HEK293 (cell line): ENCODE measurements around the gene TAF15.
A peak's percentile ranks its signal among the peaks of the same experiment; 100 is the strongest.

Source experiments
- CTCF ChIA-PET: fragments of 350-600 bp; formaldehyde crosslinking; extraction: SDS; loops from one replicate; lab custom pipeline; 2021; ENCODE audit warnings: antibody characterized with exemption; lab: Yijun Ruan, JAX
- POLR2A ChIA-PET: fragments of 300-600 bp; formaldehyde crosslinking; extraction: SDS; loops from one replicate; lab custom pipeline; 2020; ENCODE audit warnings: antibody characterized with exemption, inconsistent platforms; lab: Yijun Ruan, JAX
- H3K27ac ChIP-seq: fragments of 200-500 bp; sonication (Bioruptor generic); 2 replicates; pipeline ENCODE4 v1.5.1; 2014; ENCODE audit warnings: low read depth, low read length, control low read depth, inconsistent platforms; ENCODE audit errors: extremely low read depth
- H3K36me3 ChIP-seq, 2 experiments: fragments of 200-500 bp in 1 of 2; sonication (Bioruptor generic) in 1 of 2; 1 replicate in 1 of 2; 2 replicates in 1 of 2; pipeline ENCODE4 v1.5.1; 2014 to 2017; ENCODE audit warnings: inconsistent platforms in 2 of 2, low read length in 2 of 2; ENCODE audit not compliant: control insufficient read depth in 2 of 2, insufficient read depth in 1 of 2
- H3K4me1 ChIP-seq: fragments of 200-500 bp; sonication (Bioruptor generic); 2 replicates; pipeline ENCODE4 v1.5.1; 2014; ENCODE audit warnings: mild to moderate bottlenecking, low read length, inconsistent platforms; ENCODE audit not compliant: control insufficient read depth, insufficient read depth
- H3K4me3 ChIP-seq: 2 replicates; pipeline ENCODE4 v1.5.1; 2011; ENCODE audit warnings: low read depth, mild to moderate bottlenecking, control low read depth, low read length, moderate library complexity
- H3K9me3 ChIP-seq: fragments of 200-500 bp; sonication (Bioruptor generic); 2 replicates; pipeline ENCODE4 v1.5.1; 2014; ENCODE audit warnings: low read depth, low read length, inconsistent platforms; ENCODE audit not compliant: control insufficient read depth, insufficient read depth
- EGR2 ChIP-seq: fragments of 450-650 bp; formaldehyde crosslinking; IDR thresholded peaks from 2 replicates; pipeline ENCODE4 v1.5.1; 2016; ENCODE audit warnings: low read depth, missing biosample characterization, missing genetic modification characterization
- SCRT1 ChIP-seq: fragments of 450-650 bp; formaldehyde crosslinking; IDR thresholded peaks from 2 replicates; pipeline ENCODE4 v1.5.1; 2016; ENCODE audit warnings: missing biosample characterization, missing genetic modification characterization, borderline replicate concordance
- SP2 ChIP-seq: fragments of 450-650 bp; formaldehyde crosslinking; IDR thresholded peaks from 2 replicates; pipeline ENCODE4 v1.5.1; 2016; ENCODE audit warnings: missing biosample characterization, missing genetic modification characterization
- SP3 ChIP-seq: fragments of 450-650 bp; formaldehyde crosslinking; IDR thresholded peaks from 2 replicates; pipeline ENCODE4 v1.5.1; 2016; ENCODE audit warnings: missing biosample characterization, missing genetic modification characterization
- ZBTB8A ChIP-seq: fragments of 450-650 bp; formaldehyde crosslinking; IDR thresholded peaks from 2 replicates; pipeline ENCODE4 v1.5.1; 2016; ENCODE audit warnings: missing biosample characterization, missing genetic modification characterization
- ZFHX2 ChIP-seq: fragments of 450-650 bp; formaldehyde crosslinking; conservative IDR thresholded peaks from 2 replicates; pipeline ENCODE4 v1.5.1; 2016; ENCODE audit warnings: missing biosample characterization, missing genetic modification characterization
- ZNF112 ChIP-seq: fragments of 450-650 bp; formaldehyde crosslinking; IDR thresholded peaks from 2 replicates; pipeline ENCODE4 v1.5.0; 2017; ENCODE audit warnings: missing biosample characterization, missing genetic modification characterization
- ZNF133 ChIP-seq: fragments of 450-650 bp; formaldehyde crosslinking; IDR thresholded peaks from 2 replicates; pipeline ENCODE4 v1.5.1; 2016; ENCODE audit warnings: missing biosample characterization, missing genetic modification characterization
- ZNF202 ChIP-seq: fragments of 450-650 bp; formaldehyde crosslinking; IDR thresholded peaks from 2 replicates; pipeline ENCODE4 v1.5.1; 2016; ENCODE audit warnings: missing biosample characterization, missing genetic modification characterization, borderline replicate concordance
- ZNF23 ChIP-seq: fragments of 450-650 bp; formaldehyde crosslinking; IDR thresholded peaks from 2 replicates; pipeline ENCODE4 v1.5.1; 2016; ENCODE audit warnings: missing biosample characterization, missing genetic modification characterization, borderline replicate concordance
- ZNF24 ChIP-seq: fragments of 450-650 bp; formaldehyde crosslinking; IDR thresholded peaks from 2 replicates; pipeline ENCODE4 v1.5.1; 2016; ENCODE audit warnings: missing biosample characterization, missing genetic modification characterization
- ZNF354C ChIP-seq: fragments of 450-650 bp; formaldehyde crosslinking; IDR thresholded peaks from 2 replicates; pipeline ENCODE4 v1.5.1; 2016; ENCODE audit warnings: missing biosample characterization, missing genetic modification characterization, low read depth, borderline replicate concordance
- ZNF48 ChIP-seq: fragments of 450-650 bp; formaldehyde crosslinking; IDR thresholded peaks from 2 replicates; pipeline ENCODE4 v1.5.1; 2016; ENCODE audit warnings: missing biosample characterization, missing genetic modification characterization
- ZNF600 ChIP-seq: fragments of 450-650 bp; formaldehyde crosslinking; IDR thresholded peaks from 2 replicates; pipeline ENCODE4 v1.5.1; 2016; ENCODE audit warnings: missing biosample characterization, missing genetic modification characterization
- ZNF707 ChIP-seq: fragments of 450-650 bp; formaldehyde crosslinking; IDR thresholded peaks from 2 replicates; pipeline ENCODE4 v1.5.1; 2016; ENCODE audit warnings: missing biosample characterization, missing genetic modification characterization
- ZNF777 ChIP-seq: fragments of 450-650 bp; formaldehyde crosslinking; IDR thresholded peaks from 2 replicates; pipeline ENCODE4 v1.5.1; 2017; ENCODE audit warnings: missing biosample characterization, missing genetic modification characterization, borderline replicate concordance
- ZNF791 ChIP-seq: fragments of 450-650 bp; formaldehyde crosslinking; IDR thresholded peaks from 2 replicates; pipeline ENCODE4 v1.5.1; 2016; ENCODE audit warnings: missing biosample characterization, missing genetic modification characterization
- ZNF792 ChIP-seq: fragments of 450-650 bp; formaldehyde crosslinking; IDR thresholded peaks from 2 replicates; pipeline ENCODE4 v1.5.1; 2016; ENCODE audit warnings: missing biosample characterization, missing genetic modification characterization
- ZXDB ChIP-seq: fragments of 450-650 bp; formaldehyde crosslinking; IDR thresholded peaks from 2 replicates; pipeline ENCODE4 v1.5.1; 2016; ENCODE audit warnings: missing biosample characterization, missing genetic modification characterization
- TF ChIP-seq, protein P1 (sequence below): fragments of 450-650 bp; formaldehyde crosslinking; conservative IDR thresholded peaks from 2 replicates; pipeline ENCODE4 v1.5.1; 2016; ENCODE audit warnings: low read depth, missing biosample characterization, missing genetic modification characterization
- TF ChIP-seq, protein P2 (sequence below): fragments of 450-650 bp; formaldehyde crosslinking; IDR thresholded peaks from 2 replicates; pipeline ENCODE4 v1.5.1; 2017; ENCODE audit warnings: missing biosample characterization, missing genetic modification characterization
- TF ChIP-seq, protein P3 (sequence below): fragments of 450-650 bp; formaldehyde crosslinking; IDR thresholded peaks from 2 replicates; pipeline ENCODE4 v1.5.0; 2017; ENCODE audit warnings: missing biosample characterization, missing genetic modification characterization, borderline replicate concordance
- TF ChIP-seq, protein P4 (sequence below): fragments of 450-650 bp; formaldehyde crosslinking; IDR thresholded peaks from 2 replicates; pipeline ENCODE4 v1.5.1; 2016; ENCODE audit warnings: missing biosample characterization, missing genetic modification characterization

The TAF15 gene

DNA sequence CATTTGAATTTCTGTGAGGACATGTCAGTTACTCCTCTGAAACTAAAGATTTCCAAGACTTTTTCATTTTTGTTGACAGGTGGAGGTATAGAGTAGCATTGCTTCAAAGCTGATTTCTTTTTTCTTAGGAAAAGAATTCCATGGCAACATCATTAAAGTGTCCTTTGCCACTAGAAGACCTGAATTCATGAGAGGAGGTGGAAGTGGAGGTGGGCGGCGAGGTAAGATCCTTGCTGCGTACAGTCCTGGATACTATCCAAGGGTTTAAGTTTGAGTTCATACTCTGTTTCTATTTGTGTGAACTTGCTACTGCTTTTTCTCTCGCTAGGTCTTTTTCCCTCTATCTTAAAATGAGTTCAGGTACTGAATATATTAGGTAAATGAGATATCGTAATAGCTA, 33.0 kb downstream of the TAF15 start:
- H3K4me3 ChIP-seq, result no peak overlapping the region
- TF ChIP-seq ZBTB8A (tag by site-specific recombination) (no peak), ZNF777 (tag by site-specific recombination) (no peak), ZNF791 (tag by site-specific recombination) (no peak), SP2 (tag by site-specific recombination) (no peak), ZNF24 (tag by site-specific recombination) (no peak), SP3 (no peak), ZXDB (tag by site-specific recombination) (no peak), ZNF48 (tag by site-specific recombination) (no peak)
- TF ChIP-seq, protein P1, sequence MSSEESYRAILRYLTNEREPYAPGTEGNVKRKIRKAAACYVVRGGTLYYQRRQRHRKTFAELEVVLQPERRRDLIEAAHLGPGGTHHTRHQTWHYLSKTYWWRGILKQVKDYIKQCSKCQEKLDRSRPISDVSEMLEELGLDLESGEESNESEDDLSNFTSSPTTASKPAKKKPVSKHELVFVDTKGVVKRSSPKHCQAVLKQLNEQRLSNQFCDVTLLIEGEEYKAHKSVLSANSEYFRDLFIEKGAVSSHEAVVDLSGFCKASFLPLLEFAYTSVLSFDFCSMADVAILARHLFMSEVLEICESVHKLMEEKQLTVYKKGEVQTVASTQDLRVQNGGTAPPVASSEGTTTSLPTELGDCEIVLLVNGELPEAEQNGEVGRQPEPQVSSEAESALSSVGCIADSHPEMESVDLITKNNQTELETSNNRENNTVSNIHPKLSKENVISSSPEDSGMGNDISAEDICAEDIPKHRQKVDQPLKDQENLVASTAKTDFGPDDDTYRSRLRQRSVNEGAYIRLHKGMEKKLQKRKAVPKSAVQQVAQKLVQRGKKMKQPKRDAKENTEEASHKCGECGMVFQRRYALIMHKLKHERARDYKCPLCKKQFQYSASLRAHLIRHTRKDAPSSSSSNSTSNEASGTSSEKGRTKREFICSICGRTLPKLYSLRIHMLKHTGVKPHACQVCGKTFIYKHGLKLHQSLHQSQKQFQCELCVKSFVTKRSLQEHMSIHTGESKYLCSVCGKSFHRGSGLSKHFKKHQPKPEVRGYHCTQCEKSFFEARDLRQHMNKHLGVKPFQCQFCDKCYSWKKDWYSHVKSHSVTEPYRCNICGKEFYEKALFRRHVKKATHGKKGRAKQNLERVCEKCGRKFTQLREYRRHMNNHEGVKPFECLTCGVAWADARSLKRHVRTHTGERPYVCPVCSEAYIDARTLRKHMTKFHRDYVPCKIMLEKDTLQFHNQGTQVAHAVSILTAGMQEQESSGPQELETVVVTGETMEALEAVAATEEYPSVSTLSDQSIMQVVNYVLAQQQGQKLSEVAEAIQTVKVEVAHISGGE (tag by site-specific recombination), result no peak
- H3K36me3 ChIP-seq, result peaks cover 99% of the 10 kb centered on the region in 2 experiments
- no peak overlapping the region for H3K27ac ChIP-seq
- POLR2A ChIA-PET, result no interaction called here
- no peaks in the 10 kb centered on the region for H3K4me1 ChIP-seq
- no peaks in the 10 kb centered on the region for H3K9me3 ChIP-seq
- CTCF ChIA-PET, result interaction anchor here (0.9 to 2.5 kb wide), 4 partner anchors 12 to 79 kb away, joined by 3 to 16 read pairs (median 6); no protein-coding TSS in a partner anchor

DNA sequence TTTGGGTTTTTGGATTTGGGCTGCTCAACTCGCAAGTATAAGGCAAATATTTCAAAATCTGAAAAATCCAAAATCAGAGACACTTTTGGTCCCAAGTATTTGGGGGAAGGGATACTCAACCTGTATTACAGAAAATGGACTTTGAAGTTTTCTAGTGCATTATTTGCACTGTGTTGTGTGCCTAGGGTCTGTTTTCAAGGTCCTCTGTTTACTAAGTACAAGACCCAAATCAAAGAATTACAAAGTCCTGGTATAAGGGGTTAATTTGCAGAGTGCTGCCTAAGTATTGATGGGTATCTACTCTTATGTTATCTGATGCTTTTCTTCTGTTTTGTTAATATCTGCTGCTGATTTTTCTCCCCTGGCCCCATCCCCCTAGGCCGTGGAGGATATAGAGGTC, 34.4 kb downstream of the TAF15 start:
- Histone ChIP-seq H3K4me1 (no peaks in the 10 kb centered on the region), H3K9me3 (no peaks in the 10 kb centered on the region), H3K27ac (no peak overlapping the region), H3K36me3 (peaks cover 97 to 99% of the 10 kb centered on the region in 2 experiments), H3K4me3 (no peak overlapping the region)
- POLR2A ChIA-PET, result no interaction called here
- TF ChIP-seq ZNF354C (tag by site-specific recombination), result no peak
- CTCF ChIA-PET, result no interaction called here

DNA sequence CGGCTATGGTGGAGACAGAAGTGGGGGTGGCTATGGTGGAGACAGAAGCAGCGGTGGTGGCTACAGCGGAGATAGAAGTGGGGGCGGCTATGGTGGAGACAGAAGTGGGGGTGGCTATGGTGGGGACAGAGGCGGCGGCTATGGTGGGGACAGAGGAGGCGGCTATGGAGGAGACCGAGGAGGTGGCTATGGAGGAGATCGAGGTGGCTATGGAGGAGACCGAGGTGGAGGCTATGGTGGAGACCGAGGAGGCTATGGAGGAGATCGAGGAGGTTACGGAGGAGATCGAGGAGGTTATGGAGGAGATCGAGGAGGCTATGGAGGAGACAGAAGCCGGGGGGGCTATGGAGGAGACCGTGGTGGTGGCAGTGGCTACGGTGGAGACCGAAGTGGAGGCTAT, 35.3 kb downstream of the TAF15 start:
- Histone ChIP-seq H3K27ac (no peak overlapping the region), H3K36me3 (peaks cover 94 to 98% of the 10 kb centered on the region in 2 experiments), H3K4me3 (no peak overlapping the region), H3K4me1 (no peaks in the 10 kb centered on the region), H3K9me3 (no peaks in the 10 kb centered on the region)
- ChIA-PET CTCF (no interaction called here), POLR2A (no interaction called here)
- TF ChIP-seq, protein P2, sequence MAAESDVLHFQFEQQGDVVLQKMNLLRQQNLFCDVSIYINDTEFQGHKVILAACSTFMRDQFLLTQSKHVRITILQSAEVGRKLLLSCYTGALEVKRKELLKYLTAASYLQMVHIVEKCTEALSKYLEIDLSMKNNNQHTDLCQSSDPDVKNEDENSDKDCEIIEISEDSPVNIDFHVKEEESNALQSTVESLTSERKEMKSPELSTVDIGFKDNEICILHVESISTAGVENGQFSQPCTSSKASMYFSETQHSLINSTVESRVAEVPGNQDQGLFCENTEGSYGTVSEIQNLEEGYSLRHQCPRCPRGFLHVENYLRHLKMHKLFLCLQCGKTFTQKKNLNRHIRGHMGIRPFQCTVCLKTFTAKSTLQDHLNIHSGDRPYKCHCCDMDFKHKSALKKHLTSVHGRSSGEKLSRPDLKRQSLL (tag by site-specific recombination), result peak; percentile 95
- TF ChIP-seq ZNF23 (no peak), EGR2 (peak; percentile 72), ZNF600 (tag by site-specific recombination) (peak; percentile 90), ZFHX2 (tag by site-specific recombination) (peak; percentile 49; the same call in 1 of the 2 replicates), ZNF202 (tag by site-specific recombination) (peak; percentile 93), ZNF112 (tag by site-specific recombination) (no peak), ZNF133 (tag by site-specific recombination) (no peak), ZNF792 (tag by site-specific recombination) (no peak), SCRT1 (tag by site-specific recombination) (no peak), ZNF707 (tag by site-specific recombination) (no peak)
- TF ChIP-seq, protein P3, sequence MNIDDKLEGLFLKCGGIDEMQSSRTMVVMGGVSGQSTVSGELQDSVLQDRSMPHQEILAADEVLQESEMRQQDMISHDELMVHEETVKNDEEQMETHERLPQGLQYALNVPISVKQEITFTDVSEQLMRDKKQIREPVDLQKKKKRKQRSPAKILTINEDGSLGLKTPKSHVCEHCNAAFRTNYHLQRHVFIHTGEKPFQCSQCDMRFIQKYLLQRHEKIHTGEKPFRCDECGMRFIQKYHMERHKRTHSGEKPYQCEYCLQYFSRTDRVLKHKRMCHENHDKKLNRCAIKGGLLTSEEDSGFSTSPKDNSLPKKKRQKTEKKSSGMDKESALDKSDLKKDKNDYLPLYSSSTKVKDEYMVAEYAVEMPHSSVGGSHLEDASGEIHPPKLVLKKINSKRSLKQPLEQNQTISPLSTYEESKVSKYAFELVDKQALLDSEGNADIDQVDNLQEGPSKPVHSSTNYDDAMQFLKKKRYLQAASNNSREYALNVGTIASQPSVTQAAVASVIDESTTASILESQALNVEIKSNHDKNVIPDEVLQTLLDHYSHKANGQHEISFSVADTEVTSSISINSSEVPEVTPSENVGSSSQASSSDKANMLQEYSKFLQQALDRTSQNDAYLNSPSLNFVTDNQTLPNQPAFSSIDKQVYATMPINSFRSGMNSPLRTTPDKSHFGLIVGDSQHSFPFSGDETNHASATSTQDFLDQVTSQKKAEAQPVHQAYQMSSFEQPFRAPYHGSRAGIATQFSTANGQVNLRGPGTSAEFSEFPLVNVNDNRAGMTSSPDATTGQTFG, result no peak
- TF ChIP-seq, protein P4, sequence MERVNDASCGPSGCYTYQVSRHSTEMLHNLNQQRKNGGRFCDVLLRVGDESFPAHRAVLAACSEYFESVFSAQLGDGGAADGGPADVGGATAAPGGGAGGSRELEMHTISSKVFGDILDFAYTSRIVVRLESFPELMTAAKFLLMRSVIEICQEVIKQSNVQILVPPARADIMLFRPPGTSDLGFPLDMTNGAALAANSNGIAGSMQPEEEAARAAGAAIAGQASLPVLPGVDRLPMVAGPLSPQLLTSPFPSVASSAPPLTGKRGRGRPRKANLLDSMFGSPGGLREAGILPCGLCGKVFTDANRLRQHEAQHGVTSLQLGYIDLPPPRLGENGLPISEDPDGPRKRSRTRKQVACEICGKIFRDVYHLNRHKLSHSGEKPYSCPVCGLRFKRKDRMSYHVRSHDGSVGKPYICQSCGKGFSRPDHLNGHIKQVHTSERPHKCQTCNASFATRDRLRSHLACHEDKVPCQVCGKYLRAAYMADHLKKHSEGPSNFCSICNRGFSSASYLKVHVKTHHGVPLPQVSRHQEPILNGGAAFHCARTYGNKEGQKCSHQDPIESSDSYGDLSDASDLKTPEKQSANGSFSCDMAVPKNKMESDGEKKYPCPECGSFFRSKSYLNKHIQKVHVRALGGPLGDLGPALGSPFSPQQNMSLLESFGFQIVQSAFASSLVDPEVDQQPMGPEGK, result 0 out of 2 replicates have a peak, but pooled peaks have one; percentile 19
